Effector memory CD4-positive, alpha-beta T cell (primary cell): ENCODE measurements around the gene CADPS.

ENCODE experiments used
- DNase-seq, 3 donors: peaks; one replicate each; pipeline ENCODE4 v3.0.0-alpha.2; 2020
- H3K27ac ChIP-seq: 2 replicates; pipeline ENCODE4 v1.7.0; 2013; ENCODE audit warnings: mild to moderate bottlenecking, low read length, moderate library complexity; ENCODE audit not compliant: insufficient read depth, poor library complexity, severe bottlenecking
- H3K27me3 ChIP-seq: replicated peaks from 2 replicates; pipeline ENCODE4 v1.7.0; 2013; ENCODE audit warnings: mild to moderate bottlenecking, low read length; ENCODE audit not compliant: insufficient read depth, control insufficient read depth, poor library complexity, severe bottlenecking
- H3K36me3 ChIP-seq: 2 replicates; pipeline ENCODE4 v1.7.0; 2013; ENCODE audit warnings: mild to moderate bottlenecking, low read length, moderate library complexity; ENCODE audit not compliant: control insufficient read depth, insufficient read depth
- H3K4me1 ChIP-seq: 2 replicates; pipeline ENCODE4 v1.7.0; 2013; ENCODE audit warnings: low read length, mild to moderate bottlenecking; ENCODE audit not compliant: control insufficient read depth, insufficient read depth, poor library complexity, severe bottlenecking
- H3K4me3 ChIP-seq: 2 replicates; pipeline ENCODE4 v1.7.0; 2013; ENCODE audit warnings: low read length, low read depth, mild to moderate bottlenecking; ENCODE audit not compliant: insufficient read depth, poor library complexity, severe bottlenecking
- H3K9me3 ChIP-seq: 2 replicates; pipeline ENCODE4 v1.7.0; 2013; ENCODE audit warnings: mild to moderate bottlenecking, low read length, moderate library complexity; ENCODE audit not compliant: control insufficient read depth

CADPS gene

GRCh38 chr3:62364191-62364590, 511.0 kb downstream of the CADPS start:
- Histone ChIP-seq H3K4me1 (no peaks in the 10 kb centered on the region), H3K9me3 (no peaks in the 10 kb centered on the region), H3K36me3 (no peaks in the 10 kb centered on the region), H3K4me3 (no peak overlapping the region), H3K27me3 (no peaks in the 10 kb centered on the region), H3K27ac (no peak overlapping the region)
- DNase-seq, result no peak

GRCh38 chr3:62363275-62363674, 511.9 kb downstream of the CADPS start:
- no peaks in the 10 kb centered on the region for H3K27me3 ChIP-seq
- no peak overlapping the region for H3K4me3 ChIP-seq
- H3K27ac ChIP-seq, result no peak overlapping the region
- DNase-seq, result no peak
- no peaks in the 10 kb centered on the region for H3K4me1 ChIP-seq
- no peaks in the 10 kb centered on the region for H3K9me3 ChIP-seq
- H3K36me3 ChIP-seq, result no peaks in the 10 kb centered on the region

- Histone ChIP-seq H3K9me3 (no peaks in the 10 kb centered on the region), H3K4me1 (no peaks in the 10 kb centered on the region), H3K4me3 (no peak overlapping the region), H3K27ac (no peak overlapping the region), H3K36me3 (no peaks in the 10 kb centered on the region), H3K27me3 (no peaks in the 10 kb centered on the region)
- no peak for DNase-seq
These were observed 513.4 kb downstream of the CADPS start for GRCh38 chr3:62361824-62362223.

- no peaks in the 10 kb centered on the region for H3K36me3 ChIP-seq
- H3K27me3 ChIP-seq, result no peaks in the 10 kb centered on the region
- H3K4me3 ChIP-seq, result no peak overlapping the region
- H3K4me1 ChIP-seq, result no peaks in the 10 kb centered on the region
- no peak overlapping the region for H3K27ac ChIP-seq
- no peaks in the 10 kb centered on the region for H3K9me3 ChIP-seq
- no peak for DNase-seq
These were observed 514.0 kb downstream of the CADPS start for GRCh38 chr3:62361261-62361660.

- Histone ChIP-seq H3K4me3 (no peak overlapping the region), H3K9me3 (no peaks in the 10 kb centered on the region), H3K4me1 (no peaks in the 10 kb centered on the region), H3K27me3 (no peaks in the 10 kb centered on the region), H3K27ac (no peak overlapping the region), H3K36me3 (no peaks in the 10 kb centered on the region)
- DNase-seq, result no peak
These were observed 515.7 kb downstream of the CADPS start for GRCh38 chr3:62359531-62359930.

- Histone ChIP-seq H3K9me3 (no peaks in the 10 kb centered on the region), H3K4me3 (no peak overlapping the region), H3K27ac (no peak overlapping the region), H3K27me3 (no peaks in the 10 kb centered on the region), H3K36me3 (no peaks in the 10 kb centered on the region), H3K4me1 (no peaks in the 10 kb centered on the region)
- DNase-seq, result no peak
These were observed 518.9 kb downstream of the CADPS start for GRCh38 chr3:62356356-62356755.

- DNase-seq, result no peak
- Histone ChIP-seq H3K27me3 (no peaks in the 10 kb centered on the region), H3K4me3 (no peak overlapping the region), H3K27ac (no peak overlapping the region), H3K36me3 (no peaks in the 10 kb centered on the region), H3K4me1 (no peaks in the 10 kb centered on the region), H3K9me3 (no peaks in the 10 kb centered on the region)
These were observed 519.5 kb downstream of the CADPS start for GRCh38 chr3:62355703-62356102.
